ENCODE results near the gene ZFAND2B. TPM values are rescaled to one million over a fixed set of nuclear protein-coding genes. Genes with fewer than 3 reads are reported as not detected.

The ZFAND2B gene
- polyA plus RNA-seq, 1 donor from 2014 or later, result 73.6 TPM

- H3K9ac ChIP-seq (ENCODE audit: low read length), result no peak overlapping the region
- TF ChIP-seq REST (IDR thresholded peaks at IDR 0.05; ENCODE audit: borderline replicate concordance) (no peak), POLR2AphosphoS5 (IDR thresholded peaks at IDR 0.05) (no peak), EP300 (conservative IDR thresholded peaks at IDR 0.05; ENCODE audit: poor library complexity, severe bottlenecking) (no peak), TAF1 (IDR thresholded peaks at IDR 0.05; ENCODE audit: low read depth) (no peak), EZH2 (IDR thresholded peaks at IDR 0.05; ENCODE audit: borderline replicate concordance, insufficient read depth, low read length, poor library complexity, severe bottlenecking) (no peak), MXI1 (conservative IDR thresholded peaks at IDR 0.05; ENCODE audit: poor library complexity, severe bottlenecking) (no peak), CTCF (IDR thresholded peaks at IDR 0.05; ENCODE audit: poor library complexity, severe bottlenecking) (no peak), SMC3 (conservative IDR thresholded peaks at IDR 0.05; ENCODE audit: poor library complexity) (no peak), RAD21 (conservative IDR thresholded peaks at IDR 0.05) (no peak)
- no peak overlapping the region for H2AFZ ChIP-seq (ENCODE audit: low read depth, low read length)
- H3K4me3 ChIP-seq (ENCODE audit: low read length), result no peak overlapping the region
- no peaks in the 10 kb centered on the region for H3K9me2 ChIP-seq (ENCODE audit: insufficient read depth, low read length)
- H3K27me3 ChIP-seq (ENCODE audit: insufficient read depth, low read depth, low read length), result no peaks in the 10 kb centered on the region
- no peaks in the 10 kb centered on the region for H3F3A ChIP-seq (ENCODE audit: insufficient read depth, low read length, poor library complexity, severe bottlenecking)
- H3K9me3 ChIP-seq (ENCODE audit: low read length), result no peaks in the 10 kb centered on the region
- H3K36me3 ChIP-seq (ENCODE audit: insufficient read depth, low read length), result no peaks in the 10 kb centered on the region
- H3K79me2 ChIP-seq (replicated peaks; ENCODE audit: insufficient read depth, low read length), result no peaks in the 10 kb centered on the region
- no peaks in the 10 kb centered on the region for H4K20me1 ChIP-seq (ENCODE audit: insufficient read depth)
- H3K4me2 ChIP-seq (ENCODE audit: low read length), result no peak overlapping the region
- H3K27ac ChIP-seq (ENCODE audit: low read length), result no peak overlapping the region
These were observed 9.2 kb upstream of the ZFAND2B start for GRCh38 chr2:219197388-219197787.

- Histone ChIP-seq H3K9me2 (ENCODE audit: insufficient read depth, low read length) (no peaks in the 10 kb centered on the region), H3K9me3 (ENCODE audit: low read length) (no peaks in the 10 kb centered on the region), H3K9ac (ENCODE audit: low read length) (no peak overlapping the region), H3K27ac (ENCODE audit: low read length) (no peak overlapping the region), H3F3A (ENCODE audit: insufficient read depth, low read length, poor library complexity, severe bottlenecking) (no peaks in the 10 kb centered on the region), H3K4me2 (ENCODE audit: low read length) (no peak overlapping the region), H2AFZ (ENCODE audit: low read depth, low read length) (no peak overlapping the region), H3K79me2 (replicated peaks; ENCODE audit: insufficient read depth, low read length) (no peaks in the 10 kb centered on the region), H3K4me3 (ENCODE audit: low read length) (no peak overlapping the region), H3K36me3 (ENCODE audit: insufficient read depth, low read length) (no peaks in the 10 kb centered on the region), H3K27me3 (ENCODE audit: insufficient read depth, low read depth, low read length) (no peaks in the 10 kb centered on the region), H4K20me1 (ENCODE audit: insufficient read depth) (no peaks in the 10 kb centered on the region)
- TF ChIP-seq EP300 (conservative IDR thresholded peaks at IDR 0.05; ENCODE audit: poor library complexity, severe bottlenecking) (no peak), EZH2 (IDR thresholded peaks at IDR 0.05; ENCODE audit: borderline replicate concordance, insufficient read depth, low read length, poor library complexity, severe bottlenecking) (no peak), RAD21 (conservative IDR thresholded peaks at IDR 0.05) (no peak), REST (IDR thresholded peaks at IDR 0.05; ENCODE audit: borderline replicate concordance) (no peak), POLR2AphosphoS5 (IDR thresholded peaks at IDR 0.05) (no peak), TAF1 (IDR thresholded peaks at IDR 0.05; ENCODE audit: low read depth) (no peak), CTCF (IDR thresholded peaks at IDR 0.05; ENCODE audit: poor library complexity, severe bottlenecking) (no peak), MXI1 (conservative IDR thresholded peaks at IDR 0.05; ENCODE audit: poor library complexity, severe bottlenecking) (no peak), SMC3 (conservative IDR thresholded peaks at IDR 0.05; ENCODE audit: poor library complexity) (no peak)
These were observed 7.6 kb upstream of the ZFAND2B start for GRCh38 chr2:219198974-219199373.
